HepG2 (cell line): ENCODE data around the gene FKBP14. TPM values are rescaled to one million over a fixed set of nuclear protein-coding genes. Genes with fewer than 3 reads are reported as not detected.

Source experiments
- CHD4 ChIP-seq: fragments of 200-600 bp; sonication (generic); IDR thresholded peaks from 2 replicates; pipeline ENCODE4 v1.7.0; 2017; ENCODE audit warnings: mild to moderate bottlenecking, low read length, borderline replicate concordance
- CREB1 ChIP-seq, 2 experiments: fragments of 450-650 bp in 1 of 2; IDR thresholded peaks; 2 replicates each; pipeline ENCODE4 v1.6.1; 2016 to 2017; ENCODE audit warnings: control low read depth in 1 of 2, mild to moderate bottlenecking in 1 of 2, missing compliant biosample characterization in 1 of 2, missing genetic modification characterization in 1 of 2
- DMAP1 ChIP-seq: IDR thresholded peaks from 2 replicates; pipeline ENCODE4 v1.6.1; 2016
- IRF9 ChIP-seq: sonication (generic); formaldehyde crosslinking; IDR thresholded peaks from 2 replicates; pipeline ENCODE4 v1.8.0; 2022; ENCODE audit warnings: missing genetic modification reagents, mild to moderate bottlenecking, borderline replicate concordance
- KDM5B ChIP-seq: sonication (generic); formaldehyde crosslinking; IDR thresholded peaks from 2 replicates; pipeline ENCODE4 v1.4.0; 2020; ENCODE audit warnings: missing genetic modification reagents, mild to moderate bottlenecking, borderline replicate concordance
- PAXIP1 ChIP-seq: sonication (generic); formaldehyde crosslinking; conservative IDR thresholded peaks from 2 replicates; pipeline ENCODE4 v1.4.0; 2020; ENCODE audit warnings: mild to moderate bottlenecking, missing genetic modification reagents, moderate library complexity
- RARA ChIP-seq: IDR thresholded peaks from 2 replicates; pipeline ENCODE4 v1.6.1; 2016; ENCODE audit warnings: missing genetic modification reagents, missing compliant biosample characterization
- RORA ChIP-seq: sonication (generic); formaldehyde crosslinking; IDR thresholded peaks from 2 replicates; pipeline ENCODE4 v1.5.0; 2020; ENCODE audit warnings: mild to moderate bottlenecking, missing genetic modification reagents, moderate library complexity
- SMYD3 ChIP-seq: sonication (generic); formaldehyde crosslinking; IDR thresholded peaks from 2 replicates; pipeline ENCODE4 v1.8.1; 2023; ENCODE audit warnings: mild to moderate bottlenecking, missing genetic modification reagents
- SOX5 ChIP-seq: IDR thresholded peaks from 2 replicates; pipeline ENCODE4 v1.6.1; 2016; ENCODE audit warnings: borderline replicate concordance
- SP1 ChIP-seq, 2 experiments: fragments of 450-650 bp in 1 of 2; sonication (generic) in 1 of 2; formaldehyde crosslinking in 1 of 2; IDR thresholded peaks; 2 replicates each; pipeline versions ENCODE4 v1.4.0 to v1.6.1; 2016 to 2020; ENCODE audit warnings: missing genetic modification reagents in 1 of 2
- TBL1XR1 ChIP-seq: fragments of 150-350 bp; IDR thresholded peaks from 2 replicates; pipeline ENCODE4 v1.6.1; 2014; ENCODE audit warnings: borderline replicate concordance, low read length; ENCODE audit not compliant: partially characterized antibody
- ZBTB1 ChIP-seq: sonication (generic); formaldehyde crosslinking; IDR thresholded peaks from 2 replicates; pipeline ENCODE4 v1.4.0; 2020; ENCODE audit warnings: missing genetic modification reagents, borderline replicate concordance
- ZBTB7B ChIP-seq: sonication (generic); formaldehyde crosslinking; IDR thresholded peaks from 2 replicates; pipeline ENCODE4 v1.4.0; 2020; ENCODE audit warnings: missing genetic modification reagents
- ZFP37 ChIP-seq: sonication (generic); formaldehyde crosslinking; IDR thresholded peaks from 2 replicates; pipeline ENCODE4 v1.4.0; 2020; ENCODE audit warnings: missing genetic modification reagents, borderline replicate concordance
- ZFP90 ChIP-seq: sonication (generic); formaldehyde crosslinking; IDR thresholded peaks from 2 replicates; pipeline ENCODE4 v1.8.0; 2022; ENCODE audit warnings: missing genetic modification reagents, mild to moderate bottlenecking, inconsistent platforms, borderline replicate concordance
- ZFY ChIP-seq: sonication (generic); formaldehyde crosslinking; IDR thresholded peaks from 2 replicates; pipeline ENCODE4 v1.4.0; 2020; ENCODE audit warnings: missing genetic modification reagents
- ZIK1 ChIP-seq: sonication (generic); formaldehyde crosslinking; IDR thresholded peaks from 2 replicates; pipeline ENCODE4 v1.5.0; 2020; ENCODE audit warnings: mild to moderate bottlenecking, low read depth, missing genetic modification reagents, borderline replicate concordance
- ZNF143 ChIP-seq: sonication (generic); formaldehyde crosslinking; IDR thresholded peaks from 2 replicates; pipeline ENCODE4 v1.4.0; 2020; ENCODE audit warnings: missing genetic modification reagents
- ZNF34 ChIP-seq: sonication (generic); formaldehyde crosslinking; IDR thresholded peaks from 2 replicates; pipeline ENCODE4 v1.4.0; 2020; ENCODE audit warnings: mild to moderate bottlenecking, missing genetic modification reagents, borderline replicate concordance
- ZNF564 ChIP-seq: sonication (generic); formaldehyde crosslinking; IDR thresholded peaks from 2 replicates; pipeline ENCODE4 v1.8.1; 2023; ENCODE audit warnings: mild to moderate bottlenecking, missing genetic modification reagents
- ZNF737 ChIP-seq: sonication (generic); formaldehyde crosslinking; IDR thresholded peaks from 2 replicates; pipeline ENCODE4 v1.5.0; 2020; ENCODE audit warnings: missing genetic modification reagents, mild to moderate bottlenecking, borderline replicate concordance
- ZNF761 ChIP-seq: sonication (generic); formaldehyde crosslinking; conservative IDR thresholded peaks from 2 replicates; pipeline ENCODE4 v1.4.0; 2020; ENCODE audit warnings: mild to moderate bottlenecking, missing genetic modification reagents
- ZNF777 ChIP-seq: sonication (generic); formaldehyde crosslinking; IDR thresholded peaks from 2 replicates; pipeline ENCODE4 v1.4.0; 2020; ENCODE audit warnings: missing genetic modification reagents
- ZSCAN20 ChIP-seq: sonication (generic); formaldehyde crosslinking; IDR thresholded peaks from 2 replicates; pipeline ENCODE4 v1.4.0; 2020; ENCODE audit warnings: missing genetic modification reagents, mild to moderate bottlenecking, borderline replicate concordance
- polyA plus RNA-seq, 8 experiments: library from polyadenylated mRNA; depleted of rRNA in 3 of 8; stranded (reverse) in 7 of 8; unstranded in 1 of 8; fragments of >200 nt; fragmentation: Illumina TruSeq in 4 of 8; extraction: Trizol in 4 of 8; gene quantifications; 2 replicates each; pipeline versions ENCODE4 v1.2.1 to v1.2.3, GENCODE V29; 2011 to 2016; ENCODE audit warnings: low read depth in 4 of 8, missing spikeins in 1 of 8, mixed read lengths in 1 of 8; ENCODE audit not compliant: insufficient read depth in 1 of 8
- total RNA-seq, 5 experiments: library from RNA; depleted of rRNA; stranded (reverse); fragments of >200 nt; fragmentation: Illumina TruSeq; extraction: Trizol; gene quantifications; 2 replicates each; pipeline ENCODE4 v1.2.3, GENCODE V29; 2016; ENCODE audit warnings: low read depth in 1 of 5

FKBP14 gene
- total and polyA plus RNA-seq, 2 of the 13 experiments (the other 11 are each of a cell fraction or from before 2014, with no cell fraction given), result 20.0 to 32.3 TPM

- TF ChIP-seq KDM5B (CRISPR knock-in tag), result no peak
- TF ChIP-seq ZFP37, result 0 out of 2 replicates have a peak, but pooled peaks have one; percentile 20
- TF ChIP-seq ZSCAN20 (CRISPR knock-in tag), result no peak
- TF ChIP-seq DMAP1 (CRISPR knock-in tag), result peak; percentile 78; the same call in 1 of the 2 replicates
- TF ChIP-seq SOX5 (CRISPR knock-in tag), result peak; percentile 37; the same call in 1 of the 2 replicates
- peak; percentile 77 for TF ChIP-seq ZNF143 (CRISPR knock-in tag)
- peak; percentile 50; the same call in 1 of the 2 replicates for TF ChIP-seq ZFY (CRISPR knock-in tag)
- no peak for TF ChIP-seq ZNF34
- TF ChIP-seq ZNF564 (CRISPR knock-in tag), result no peak
- TF ChIP-seq ZBTB1 (CRISPR knock-in tag), result no peak
- peak; percentile 64; the same call in 1 of the 2 replicates for TF ChIP-seq SMYD3 (CRISPR knock-in tag)
- peak; percentile 64 for TF ChIP-seq RARA (CRISPR knock-in tag)
- peak; percentile 52 for TF ChIP-seq PAXIP1 (CRISPR knock-in tag)
- peak; percentile 11; the same call in 1 of the 2 replicates for TF ChIP-seq ZNF777 (CRISPR knock-in tag)
- TF ChIP-seq ZNF737, result no peak
- TF ChIP-seq ZFP90 (CRISPR knock-in tag), result no peak
- TF ChIP-seq RORA (CRISPR knock-in tag), result 0 out of 2 replicates have a peak, but pooled peaks have one; percentile 46
- TF ChIP-seq CHD4, result no peak
- TF ChIP-seq ZNF761, result no peak
- no peak for TF ChIP-seq ZIK1 (CRISPR knock-in tag)
- TF ChIP-seq SP1 (IDR thresholded peaks at IDR 0.05), result no peak
- peak; percentile 70 for TF ChIP-seq SP1 (CRISPR knock-in tag; IDR thresholded peaks at IDR 0.05)
- TF ChIP-seq TBL1XR1, result no peak
- 0 out of 2 replicates have a peak, but pooled peaks have one; percentile 28 for TF ChIP-seq ZBTB7B (CRISPR knock-in tag)
- TF ChIP-seq CREB1 (IDR thresholded peaks at IDR 0.05), result peak; percentile 82
- TF ChIP-seq CREB1 (CRISPR knock-in tag; IDR thresholded peaks at IDR 0.05), result peak; percentile 82
- no peak for TF ChIP-seq IRF9 (CRISPR knock-in tag)
Observed at GRCh38 chr7:30026229-30027064, at the start of gene FKBP14 (continued).
